Astrocyte (in vitro differentiated cells and primary cell): ENCODE results near the gene SPATA9.

Experiments used
- CTCF ChIP-seq: IDR thresholded peaks from 2 replicates; pipeline ENCODE4 v1.5.1; 2011; ENCODE audit warnings: low read depth, mild to moderate bottlenecking, inconsistent platforms, low read length, moderate library complexity; ENCODE audit not compliant: insufficient read depth
- EZH2 ChIP-seq: IDR thresholded peaks from 2 replicates; pipeline ENCODE4 v1.6.1; 2012; ENCODE audit warnings: mild to moderate bottlenecking, low read length, inconsistent platforms; ENCODE audit not compliant: insufficient read depth

DNA sequence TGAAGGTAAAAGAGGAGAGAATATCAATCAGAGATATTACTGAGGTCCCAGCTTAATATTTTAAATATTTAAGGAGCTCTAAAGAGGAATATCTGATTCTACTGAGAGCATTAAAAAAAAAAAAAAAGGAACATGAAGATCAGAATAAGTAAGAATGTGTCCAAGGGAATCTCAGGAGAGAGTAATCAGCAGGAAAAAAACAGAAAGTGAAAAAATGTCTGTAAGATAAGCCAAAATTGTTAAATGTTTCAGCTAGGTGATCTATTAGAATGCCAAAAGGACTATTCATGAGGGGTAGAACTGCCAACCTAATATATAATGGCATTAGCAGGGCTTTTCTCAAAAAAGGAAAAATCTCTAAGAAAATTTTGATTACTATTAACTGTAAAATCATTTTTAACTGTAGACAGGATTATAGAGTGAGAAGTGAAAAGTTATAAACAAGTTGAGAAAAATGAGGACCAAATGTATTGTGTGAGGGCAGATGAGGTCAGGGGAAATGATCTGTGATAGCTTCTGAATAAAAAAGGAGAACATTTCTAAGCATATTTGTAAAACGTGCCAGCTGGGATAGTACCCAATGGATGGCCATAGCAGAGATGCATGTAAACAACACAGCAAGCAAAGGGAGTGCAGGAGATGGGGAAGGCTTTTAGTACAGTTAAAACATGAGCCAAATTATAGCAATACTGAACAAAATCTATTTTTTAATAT lies 38.9 kb upstream of the SPATA9 start:
- TF ChIP-seq CTCF (no peak), EZH2 (no peak)
